ENCODE measurements around the gene IRAK2.

The IRAK2 gene

GRCh38 chr3:10235551-10235950 lies 70.8 kb downstream of the IRAK2 start:
- no peak for TF ChIP-seq CTCF (IDR thresholded peaks at IDR 0.05; ENCODE audit: insufficient read depth, low read depth, low read length, missing control alignments)
- no peak overlapping the region for H3K4me3 ChIP-seq (ENCODE audit: low read depth, low read length)
- DNase-seq (ENCODE audit: low read depth) = no peak

DNA sequence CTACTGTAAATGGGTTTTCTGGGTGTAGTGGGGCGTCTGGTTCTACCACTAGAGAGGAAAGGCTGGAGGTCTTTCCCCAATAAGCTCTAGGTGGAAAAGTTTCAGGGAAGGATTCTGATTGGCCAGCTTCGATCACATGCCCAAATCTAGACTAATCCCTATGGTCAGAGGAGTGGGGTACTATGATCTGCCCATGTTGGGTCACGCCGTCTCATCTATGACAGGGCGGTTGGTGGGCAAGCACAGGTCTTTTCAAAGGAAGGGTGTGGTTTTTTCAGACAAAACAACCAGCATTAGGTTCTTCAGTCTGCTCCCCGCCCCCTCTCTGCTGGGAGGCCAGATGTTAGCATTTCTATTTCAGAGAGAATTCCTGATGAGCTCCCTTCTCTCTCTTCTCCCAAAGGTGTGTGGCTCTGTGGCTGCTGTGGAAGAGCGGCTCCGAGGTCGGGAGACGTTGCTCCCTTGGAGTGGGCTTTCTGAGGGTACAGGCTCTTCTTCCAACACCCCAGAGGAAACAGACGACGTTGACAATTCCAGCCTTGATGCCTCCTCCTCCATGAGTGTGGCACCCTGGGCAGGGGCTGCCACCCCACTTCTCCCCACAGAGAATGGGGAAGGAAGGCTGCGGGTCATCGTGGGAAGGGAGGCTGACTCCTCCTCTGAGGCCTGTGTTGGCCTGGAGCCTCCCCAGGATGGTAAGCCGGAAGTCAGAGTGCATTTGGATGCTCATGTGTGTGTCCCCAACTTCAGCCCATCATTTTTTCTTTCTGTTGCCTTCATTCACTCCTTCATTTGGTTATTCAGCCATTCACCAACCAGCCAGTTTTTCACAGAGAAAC lies 73.8 kb downstream of the IRAK2 start:
- DNase-seq (ENCODE audit: low read depth) = peak; percentile 51
- no peak overlapping the region for H3K4me3 ChIP-seq (ENCODE audit: low read depth, low read length)
- no peak for TF ChIP-seq CTCF (IDR thresholded peaks at IDR 0.05; ENCODE audit: insufficient read depth, low read depth, low read length, missing control alignments)

GRCh38 chr3:10240799-10241198 lies 76.1 kb downstream of the IRAK2 start:
- no peak overlapping the region for H3K4me3 ChIP-seq (ENCODE audit: low read depth, low read length)
- no peak for TF ChIP-seq CTCF (IDR thresholded peaks at IDR 0.05; ENCODE audit: insufficient read depth, low read depth, low read length, missing control alignments)
- no peak for DNase-seq (ENCODE audit: low read depth)

- no peak for TF ChIP-seq CTCF (IDR thresholded peaks at IDR 0.05; ENCODE audit: insufficient read depth, low read depth, low read length, missing control alignments)
- peak; percentile 53 for DNase-seq (ENCODE audit: low read depth)
- H3K4me3 ChIP-seq (ENCODE audit: low read depth, low read length) = no peak overlapping the region
These were observed 77.7 kb downstream of the IRAK2 start for GRCh38 chr3:10242182-10243065.

DNA sequence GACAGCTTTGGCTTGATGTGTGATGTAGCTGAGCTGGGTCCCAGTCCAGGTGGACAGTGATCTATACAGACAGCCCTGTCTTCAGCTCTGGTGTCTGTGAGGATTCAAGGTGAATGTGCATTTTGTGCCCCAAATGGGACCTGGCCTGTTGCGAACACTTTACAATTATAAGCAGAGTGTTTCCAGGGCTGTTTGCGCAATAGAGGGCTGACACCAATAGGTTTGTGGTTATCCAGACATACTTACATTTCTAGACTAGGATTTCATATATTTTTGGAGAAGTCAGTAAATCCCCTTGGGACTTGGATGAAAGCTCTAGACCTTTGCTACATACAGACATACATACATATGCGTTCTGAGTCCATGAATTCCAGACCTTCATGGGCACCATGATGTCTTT lies 79.3 kb downstream of the IRAK2 start:
- no peak for TF ChIP-seq CTCF (IDR thresholded peaks at IDR 0.05; ENCODE audit: insufficient read depth, low read depth, low read length, missing control alignments)
- no peak for DNase-seq (ENCODE audit: low read depth)
- no peak overlapping the region for H3K4me3 ChIP-seq (ENCODE audit: low read depth, low read length)

- TF ChIP-seq CTCF (IDR thresholded peaks at IDR 0.05; ENCODE audit: insufficient read depth, low read depth, low read length, missing control alignments) = no peak
- H3K4me3 ChIP-seq (ENCODE audit: low read depth, low read length) = no peak overlapping the region
- DNase-seq (ENCODE audit: low read depth) = no peak
These were observed 80.5 kb downstream of the IRAK2 start for GRCh38 chr3:10245081-10245712.
